ENCODE results near the gene ALPG.
"Not testable (repeated sequence)": the region's sequence is repeated elsewhere in the genome, so short reads cannot be mapped to it uniquely, and the experiment has no call there.

The ALPG gene

GRCh38 chr2:232398293-232399034 lies 8.2 kb upstream of the ALPG start:
- no peak for DNase-seq

DNA sequence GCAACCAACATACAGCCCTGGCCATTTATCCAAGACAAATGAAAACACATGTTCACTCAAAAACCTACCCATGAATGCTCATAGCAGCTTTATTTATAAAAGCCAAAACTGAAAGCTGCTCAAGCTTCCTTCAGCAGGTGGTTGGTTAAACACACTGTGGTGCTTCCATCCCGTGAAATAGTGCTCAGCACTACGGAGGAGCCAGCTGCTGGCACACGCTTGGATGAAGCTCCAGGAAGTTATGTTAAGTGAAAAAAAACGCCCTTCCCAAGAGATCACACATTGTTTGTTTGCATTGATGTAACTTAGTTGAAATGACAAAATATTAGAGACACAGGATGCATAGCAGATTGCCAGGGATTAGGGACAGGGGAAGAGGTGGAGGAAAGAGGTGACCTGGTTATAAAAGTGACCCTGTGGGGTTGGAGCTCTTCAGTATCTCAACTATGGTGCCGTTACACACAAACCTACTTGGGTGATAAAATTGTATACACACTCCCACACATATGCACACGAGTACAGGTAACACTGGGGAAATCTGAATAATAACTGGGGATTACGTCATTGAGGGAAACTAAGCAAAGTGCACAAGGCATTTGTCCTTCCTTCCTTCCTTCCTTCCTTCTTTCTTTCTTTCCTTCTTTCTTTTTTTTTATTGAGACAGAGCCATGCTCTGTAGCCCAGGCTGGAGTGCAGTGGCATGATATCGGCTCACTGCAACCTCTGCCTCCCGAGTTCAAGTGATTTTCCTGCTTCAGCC lies 6.2 kb upstream of the ALPG start:
- no peak for DNase-seq

DNA sequence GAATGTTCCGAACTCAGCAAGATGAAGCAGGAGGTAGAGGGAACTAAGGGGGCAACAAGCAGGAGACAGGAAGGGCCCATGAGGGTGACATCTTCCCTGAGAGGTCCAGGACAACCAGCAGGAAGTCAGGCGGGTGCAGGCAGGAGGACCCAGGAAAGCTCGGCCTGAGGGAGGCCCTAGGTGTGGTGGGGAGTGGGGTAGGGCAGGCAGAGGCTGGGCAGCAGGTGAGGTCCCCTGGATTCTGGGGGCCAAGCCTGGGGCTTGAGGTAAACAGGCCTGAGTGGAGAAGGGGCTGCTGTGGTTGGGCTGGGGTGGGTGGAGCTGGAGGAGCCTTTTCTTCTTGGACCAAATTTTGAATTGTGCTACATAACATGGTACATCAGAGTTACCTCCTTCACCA lies 4.1 kb upstream of the ALPG start:
- no peak for DNase-seq

DNA sequence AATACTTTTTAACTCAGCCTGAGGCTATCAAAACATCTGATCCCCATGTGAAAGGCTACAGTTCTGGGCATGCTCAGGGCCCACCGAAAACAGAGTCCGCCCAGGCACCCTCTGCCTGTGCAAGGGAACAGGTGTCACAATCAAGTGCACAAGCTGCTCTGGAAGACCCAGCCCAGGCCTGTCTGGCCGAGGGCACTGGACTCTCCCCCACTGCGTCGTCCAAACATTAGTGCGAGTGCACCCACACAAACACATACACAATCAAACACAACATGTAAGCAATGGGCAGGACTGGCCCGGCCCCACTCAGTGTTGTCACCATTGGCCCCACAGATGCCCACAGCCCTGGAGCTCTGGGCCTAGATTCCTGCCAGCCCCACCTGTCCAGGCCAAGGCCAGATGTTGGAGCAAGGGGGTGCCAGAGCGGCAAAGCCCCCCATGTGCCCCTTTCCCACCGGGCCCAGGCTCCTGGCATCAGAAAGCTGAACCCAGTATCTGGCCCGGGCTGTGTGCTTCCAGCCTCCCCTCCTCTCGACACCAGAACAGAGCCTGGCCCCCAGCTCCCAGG lies 617 bp upstream of the ALPG start:
- DNase-seq, result no peak

DNA sequence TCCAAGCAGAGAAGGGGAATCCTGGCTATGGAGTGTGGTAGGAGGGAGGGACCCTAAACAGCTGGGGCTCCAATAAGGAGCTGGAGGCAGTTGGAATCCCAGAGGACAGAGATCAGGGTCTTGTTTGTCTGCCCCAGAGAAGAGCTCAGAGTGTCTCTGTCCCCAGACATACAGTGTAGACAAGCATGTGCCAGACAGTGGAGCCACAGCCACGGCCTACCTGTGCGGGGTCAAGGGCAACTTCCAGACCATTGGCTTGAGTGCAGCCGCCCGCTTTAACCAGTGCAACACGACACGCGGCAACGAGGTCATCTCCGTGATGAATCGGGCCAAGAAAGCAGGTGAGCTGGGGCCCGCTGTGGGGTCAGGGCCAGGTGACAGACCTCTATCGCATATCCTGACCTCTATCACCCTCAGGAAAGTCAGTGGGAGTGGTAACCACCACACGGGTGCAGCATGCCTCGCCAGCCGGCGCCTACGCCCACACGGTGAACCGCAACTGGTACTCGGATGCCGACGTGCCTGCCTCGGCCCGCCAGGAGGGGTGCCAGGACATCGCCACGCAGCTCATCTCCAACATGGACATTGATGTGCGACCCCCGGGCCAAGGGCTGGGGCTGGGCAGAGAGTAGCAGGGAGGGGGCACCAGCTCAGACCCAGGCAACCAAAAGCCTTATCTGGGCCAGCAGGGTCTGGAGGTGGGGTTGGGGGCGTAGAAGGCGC lies 945 bp downstream of the ALPG start:
- not testable (repeated sequence) for DNase-seq

GRCh38 chr2:232408269-232408668 lies 1.6 kb downstream of the ALPG start:
- not testable (repeated sequence) for DNase-seq

GRCh38 chr2:232409617-232410016 lies 3.0 kb downstream of the ALPG start:
- DNase-seq, result not testable (repeated sequence)

DNA sequence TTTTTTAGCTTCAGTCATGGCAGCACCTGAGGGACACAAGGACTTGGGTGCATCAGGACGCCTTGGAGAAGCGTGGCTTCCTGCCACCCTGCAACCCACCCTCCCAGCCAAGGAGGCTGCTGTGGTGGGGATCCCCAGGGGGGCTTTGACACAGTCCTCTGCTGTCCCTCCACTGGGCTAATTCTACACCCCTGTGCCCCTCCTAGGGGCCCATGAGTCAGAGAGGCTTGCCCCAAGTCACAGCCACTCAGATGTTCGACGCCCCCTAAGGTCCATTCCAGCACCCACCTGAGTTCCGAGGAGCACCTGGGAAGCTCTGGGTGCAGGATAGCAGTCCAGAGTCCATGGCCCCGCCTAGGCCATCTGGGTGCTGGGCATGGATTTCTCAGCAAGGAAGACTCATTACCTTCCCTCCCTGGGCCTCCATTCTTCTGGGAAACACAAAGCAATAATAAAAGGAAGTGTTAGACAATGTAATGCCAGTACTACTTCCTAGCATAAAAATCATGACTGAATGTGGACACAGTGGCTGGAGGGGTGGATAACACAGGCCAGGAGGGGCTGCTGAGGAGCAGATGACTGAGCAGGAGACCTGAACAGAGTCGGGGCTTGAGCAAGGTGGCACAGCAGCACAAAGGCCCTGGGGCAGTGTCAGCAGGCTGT lies 3.7 kb downstream of the ALPG start:
- DNase-seq, result no peak

DNA sequence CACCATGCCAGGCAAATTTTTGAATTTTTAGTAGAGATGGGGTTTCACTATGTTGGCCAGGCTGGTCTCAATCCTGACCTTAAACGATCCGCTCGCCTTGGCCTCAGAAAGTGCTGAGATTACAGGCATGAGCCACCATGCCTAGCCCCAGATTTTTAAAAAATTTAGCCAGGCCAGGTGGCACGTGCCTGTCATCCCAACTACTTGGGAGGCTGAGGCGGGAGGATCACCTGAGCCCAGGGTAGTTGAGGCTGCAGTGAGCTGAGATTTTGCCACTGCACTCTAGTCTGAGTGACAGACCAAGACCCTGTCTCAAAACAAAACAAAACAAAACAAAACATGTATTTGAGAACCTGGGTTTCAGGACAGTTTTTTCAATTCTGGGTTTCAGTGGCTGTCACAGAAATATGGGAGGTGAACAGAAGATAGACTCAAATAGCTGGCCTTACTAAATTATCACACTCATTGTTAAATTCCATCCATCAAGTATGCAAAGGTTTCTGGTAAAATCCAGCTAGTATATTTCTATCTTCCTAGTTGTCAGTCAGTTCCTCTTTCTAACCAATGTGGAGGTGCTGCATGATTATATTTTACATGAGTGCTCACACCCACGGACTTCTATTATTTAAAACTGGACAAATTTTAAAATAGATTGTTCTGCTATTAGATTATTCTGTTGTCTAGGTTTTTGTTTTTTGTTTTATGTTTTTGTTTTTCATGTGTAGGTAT lies 5.4 kb downstream of the ALPG start:
- no peak for DNase-seq

- no peak for DNase-seq
Observed at GRCh38 chr2:232412986-232413385, 6.3 kb downstream of the ALPG start.

DNA sequence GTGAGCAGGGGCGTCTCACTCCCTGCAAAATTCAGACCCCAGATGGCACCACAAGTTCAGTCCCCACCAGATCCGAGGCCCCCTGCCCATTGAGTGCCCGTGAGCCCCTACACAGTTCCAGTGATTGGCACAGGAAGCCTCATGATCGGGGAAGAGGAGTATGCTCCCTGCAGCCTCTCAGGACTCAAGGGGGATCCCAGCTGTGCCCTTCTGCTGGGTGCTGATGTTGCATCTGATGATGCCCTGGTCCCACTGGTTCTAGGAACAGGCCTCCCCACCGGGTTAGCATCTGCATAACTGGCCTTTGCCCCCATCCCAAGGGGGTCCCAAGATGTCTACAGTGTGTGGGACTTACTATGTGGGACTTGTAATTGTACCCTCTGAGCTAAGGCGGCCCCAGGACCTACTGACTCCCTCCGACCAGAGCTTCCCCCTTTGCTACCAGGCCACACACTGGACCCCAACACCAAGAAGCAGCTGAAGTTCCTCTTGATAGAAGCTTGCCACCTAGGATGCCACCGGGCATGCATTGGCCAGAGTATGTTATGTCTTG lies 8.6 kb downstream of the ALPG start:
- no peak for DNase-seq

DNA sequence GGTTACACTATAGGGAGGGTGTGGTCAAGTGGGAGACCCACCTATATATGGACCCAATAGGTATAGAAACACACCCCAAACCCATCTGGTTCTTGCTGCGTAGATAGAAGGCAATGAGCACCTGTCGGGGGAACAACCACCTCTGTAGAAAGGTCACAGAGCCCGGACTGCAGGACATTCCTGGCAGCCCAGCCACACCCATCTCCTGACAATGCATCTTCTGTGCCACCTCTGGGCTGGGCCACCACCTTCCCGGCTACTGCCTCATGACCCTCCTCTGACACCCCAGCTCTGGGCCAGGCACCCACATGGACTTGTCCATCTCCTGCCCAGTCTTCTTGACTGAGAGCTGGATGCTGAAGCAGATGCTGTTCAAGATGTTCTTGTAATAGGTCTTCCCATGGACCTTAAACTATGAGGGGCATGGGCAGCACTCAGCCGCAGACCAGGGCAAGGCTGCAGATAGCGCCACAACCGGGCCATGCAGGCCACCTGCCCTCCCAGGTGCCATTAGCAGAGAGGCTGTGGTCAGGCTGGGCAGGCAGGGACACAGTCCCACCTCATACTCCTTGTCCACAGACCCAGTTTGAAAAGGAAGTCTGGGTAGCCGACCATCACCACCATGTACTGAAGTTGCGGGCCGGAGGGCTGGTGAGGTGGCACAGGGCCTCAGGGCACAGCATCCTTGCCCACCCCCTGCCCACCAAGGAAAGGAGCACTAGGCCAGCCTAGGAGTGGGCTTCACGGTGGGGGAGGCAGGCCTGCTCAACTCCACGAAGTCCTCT lies 9.3 kb downstream of the ALPG start:
- no peak for DNase-seq

DNA sequence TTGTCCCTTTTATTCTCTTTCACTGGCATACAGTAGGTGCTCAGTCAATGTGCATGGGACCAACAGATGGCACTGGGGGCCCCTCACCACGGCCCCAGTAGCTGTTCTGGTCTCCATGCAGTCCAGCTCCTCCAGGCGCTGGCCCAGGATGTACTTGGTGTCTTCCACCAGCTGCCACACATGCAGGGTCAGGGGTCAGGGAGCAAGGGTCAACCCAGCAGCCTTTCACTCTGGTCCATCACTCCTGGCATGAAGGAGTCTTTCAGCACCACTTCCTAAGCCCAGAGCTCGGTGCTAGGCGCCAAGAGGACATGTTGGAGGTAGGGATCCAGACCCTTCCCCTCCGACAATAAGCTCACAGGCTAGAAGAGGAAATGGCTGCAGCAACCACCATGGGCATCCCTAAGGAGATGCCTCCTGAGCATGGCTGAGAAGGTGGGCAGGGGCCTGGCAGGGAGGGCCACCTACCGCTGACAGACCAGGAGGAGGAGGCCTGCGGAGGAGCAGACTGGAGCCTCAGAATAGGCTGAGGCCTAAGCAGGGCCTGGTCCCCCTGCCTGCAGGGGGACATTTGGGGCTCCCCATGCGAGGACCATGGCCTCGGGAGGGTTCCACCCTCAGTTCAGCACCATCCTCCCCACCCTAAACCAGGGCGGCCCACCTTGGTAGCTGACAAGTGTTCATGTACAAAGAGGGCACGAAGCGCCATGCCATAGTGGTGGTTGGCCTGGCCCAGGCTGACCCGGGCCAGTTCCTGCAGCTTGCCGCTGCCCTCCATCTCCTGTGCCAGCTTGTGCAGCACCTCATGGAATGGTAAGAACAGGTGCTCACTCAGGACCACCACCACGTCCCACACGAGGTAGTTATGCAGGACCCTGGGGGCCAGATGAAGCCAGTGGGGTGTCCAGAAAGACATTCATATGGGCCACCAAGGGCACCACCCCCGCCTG lies 10.2 kb downstream of the ALPG start:
- no peak for DNase-seq

GRCh38 chr2:232417489-232417888 lies 10.8 kb downstream of the ALPG start:
- DNase-seq, result no peak

GRCh38 chr2:232418056-232418455 lies 11.4 kb downstream of the ALPG start:
- no peak for DNase-seq

DNA sequence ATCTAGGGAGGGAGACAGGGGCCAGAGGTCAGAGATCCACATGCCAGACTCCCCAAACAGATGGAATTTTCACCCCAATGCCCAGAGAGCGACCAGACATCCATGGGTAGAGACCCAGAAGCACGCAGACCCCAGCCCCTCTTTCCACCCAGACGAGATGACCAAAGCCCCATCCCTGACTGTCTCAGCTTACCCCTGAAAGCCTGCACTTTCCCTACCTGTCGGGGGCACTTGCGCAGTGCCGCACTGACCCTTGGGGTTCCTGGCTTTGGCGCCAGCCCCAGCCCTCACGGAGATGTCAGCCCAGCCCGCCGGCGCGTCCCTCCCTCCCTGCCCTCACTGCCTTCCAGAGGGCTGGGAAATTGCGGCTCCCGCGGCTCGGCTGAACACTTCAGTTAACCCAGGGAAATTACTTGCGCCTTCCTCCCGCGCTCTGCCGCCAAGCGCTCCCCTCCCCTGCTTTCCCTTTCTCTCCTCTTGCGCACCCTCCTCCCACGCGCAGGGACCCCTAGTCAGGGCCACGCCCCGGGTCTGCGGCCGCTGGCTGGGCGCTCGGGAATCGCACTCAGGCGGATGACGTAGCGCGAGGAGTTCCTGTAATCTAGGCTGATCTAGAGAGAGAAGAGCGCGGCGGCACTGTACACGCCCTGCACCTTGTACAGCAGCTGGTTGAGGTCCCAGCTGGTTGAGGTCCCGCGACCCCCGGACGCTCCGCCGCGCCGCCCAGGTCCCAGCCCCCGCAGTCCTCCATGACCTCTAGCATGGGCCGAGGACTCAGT lies 12.0 kb downstream of the ALPG start:
- DNase-seq, result no peak

DNA sequence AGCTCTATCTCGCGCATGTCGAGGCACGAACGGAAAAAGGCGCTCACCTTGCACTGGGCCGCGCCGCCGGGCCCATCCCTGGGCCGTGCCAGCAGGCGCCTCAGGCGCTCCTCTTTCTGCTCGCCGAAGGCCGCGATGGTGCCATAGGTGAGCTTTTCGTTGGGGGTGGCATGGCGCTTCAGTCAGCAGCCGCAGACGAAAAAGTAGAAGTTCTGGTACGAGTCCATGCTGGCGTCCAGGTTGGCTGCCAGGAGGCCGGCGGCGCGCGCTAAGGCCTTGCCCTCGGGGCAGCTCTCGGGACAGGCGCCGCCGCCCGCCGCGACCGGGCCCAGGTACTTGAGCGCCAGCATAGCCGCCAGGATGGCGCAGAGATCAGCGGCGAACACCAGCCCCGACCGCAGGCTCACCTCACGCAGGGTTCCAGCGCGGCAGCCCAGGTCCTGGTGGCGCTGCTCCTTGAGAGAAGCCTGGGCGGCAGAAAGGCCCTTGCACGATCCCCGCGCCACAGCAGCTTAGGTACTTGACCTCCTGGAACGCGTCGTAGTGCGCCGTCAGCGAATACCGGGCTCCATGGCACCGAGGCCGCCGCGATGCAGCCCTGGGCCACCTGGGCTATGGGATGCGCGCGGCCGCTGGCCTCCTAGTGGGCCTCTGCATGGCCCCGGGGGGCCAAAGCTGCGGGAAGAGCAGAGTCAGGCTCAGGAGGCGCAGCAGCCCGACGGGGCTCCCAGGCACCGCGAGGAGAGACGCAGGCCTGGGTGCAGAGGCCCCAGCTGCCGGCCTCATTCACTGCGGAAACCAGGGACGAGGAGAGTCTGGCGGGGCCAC lies 12.8 kb downstream of the ALPG start:
- DNase-seq, result no peak

GRCh38 chr2:232420073-232420454 lies 13.4 kb downstream of the ALPG start:
- DNase-seq, result no peak
